ENCODE data around the gene WDR47. TPM values are rescaled to one million over a fixed set of nuclear protein-coding genes. Genes with fewer than 3 reads are reported as not detected.
"Not testable (repeated sequence)": the region's sequence is repeated elsewhere in the genome, so short reads cannot be mapped to it uniquely, and the experiment has no call there.

The WDR47 gene
- total RNA-seq, 2 experiments from 2014 or later: 16.2 to 18.7 TPM

- Mint-ChIP-seq H3K4me3 (no peak overlapping the region), H3K4me1 (ENCODE audit: low read depth) (no peaks in the 10 kb centered on the region), H3K9me3 (no peaks in the 10 kb centered on the region), H3K27ac (no peak overlapping the region), H3K36me3 (ENCODE audit: low read depth) (peaks cover 89% of the 10 kb centered on the region), H3K27me3 (no peaks in the 10 kb centered on the region)
- no peaks in the 10 kb centered on the region for H3K9me3 ChIP-seq (ENCODE audit: control insufficient read depth in 1 of 2, insufficient read depth in 1 of 2, low read length in 2 of 2)
- H3K27ac ChIP-seq (ENCODE audit: low read depth in 1 of 2, low read length in 2 of 2): no peak overlapping the region
- no peak overlapping the region for H3K4me3 ChIP-seq (ENCODE audit: low read length)
- intact Hi-C loops (cut with DNase I, micrococcal nuclease): no loop called here
- no peak for DNase-seq
- ATAC-seq (ENCODE audit: poor library complexity): no peak
- no peaks in the 10 kb centered on the region for H3K27me3 ChIP-seq (ENCODE audit: control insufficient read depth in 1 of 2, insufficient read depth in 2 of 2, low read length in 2 of 2)
- ChIA-PET CTCF (interaction anchor here (0.7 kb wide), 1 partner anchor 13 kb away, joined by 4 read pairs; no protein-coding TSS in a partner anchor), POLR2A (interaction anchor here (0.6 kb wide), 1 partner anchor 869 kb away, joined by 3 read pairs; no protein-coding TSS in a partner anchor)
- no peak for TF ChIP-seq CTCF (IDR thresholded peaks at IDR 0.05)
- H3K4me1 ChIP-seq (ENCODE audit: insufficient read depth, low read length): no peaks in the 10 kb centered on the region
- H3K36me3 ChIP-seq (ENCODE audit: insufficient read depth, low read length): peaks cover 83% of the 10 kb centered on the region
Measured at GRCh38 chr1:108936170-108936569, 105.7 kb downstream of the WDR47 start.

- intact Hi-C loops (cut with DNase I, micrococcal nuclease): no loop called here
- Mint-ChIP-seq H3K4me1 (ENCODE audit: low read depth) (no peaks in the 10 kb centered on the region), H3K9me3 (no peaks in the 10 kb centered on the region), H3K4me3 (no peak overlapping the region), H3K36me3 (ENCODE audit: low read depth) (peaks cover 91% of the 10 kb centered on the region), H3K27me3 (no peaks in the 10 kb centered on the region), H3K27ac (no peak overlapping the region)
- Histone ChIP-seq H3K4me1 (ENCODE audit: insufficient read depth, low read length) (no peaks in the 10 kb centered on the region), H3K4me3 (ENCODE audit: low read length) (no peak overlapping the region), H3K27me3 (ENCODE audit: control insufficient read depth in 1 of 2, insufficient read depth in 2 of 2, low read length in 2 of 2) (no peaks in the 10 kb centered on the region), H3K27ac (ENCODE audit: low read depth in 1 of 2, low read length in 2 of 2) (no peak overlapping the region), H3K36me3 (ENCODE audit: insufficient read depth, low read length) (peaks cover 84% of the 10 kb centered on the region), H3K9me3 (ENCODE audit: control insufficient read depth in 1 of 2, insufficient read depth in 1 of 2, low read length in 2 of 2) (no peaks in the 10 kb centered on the region)
- POLR2A ChIA-PET: no interaction called here
- ATAC-seq (ENCODE audit: poor library complexity) (no peak), DNase-seq (no peak)
- TF ChIP-seq CTCF (IDR thresholded peaks at IDR 0.05): no peak
- CTCF ChIA-PET: no interaction called here
Measured at GRCh38 chr1:108933944-108934343, 108.0 kb downstream of the WDR47 start.

- H3K27me3 ChIP-seq (ENCODE audit: control insufficient read depth in 1 of 2, insufficient read depth in 2 of 2, low read length in 2 of 2); H3K4me1 Mint-ChIP-seq (ENCODE audit: low read depth); ATAC-seq (ENCODE audit: poor library complexity); intact Hi-C loops (cut with DNase I, micrococcal nuclease); POLR2A ChIA-PET; H3K4me3 ChIP-seq (ENCODE audit: low read length); H3K4me1 ChIP-seq (ENCODE audit: insufficient read depth, low read length); H3K27ac ChIP-seq (ENCODE audit: low read depth in 1 of 2, low read length in 2 of 2); H3K27ac Mint-ChIP-seq; H3K4me3 Mint-ChIP-seq; H3K27me3 Mint-ChIP-seq; H3K9me3 ChIP-seq (ENCODE audit: control insufficient read depth in 1 of 2, insufficient read depth in 1 of 2, low read length in 2 of 2); H3K9me3 Mint-ChIP-seq; CTCF ChIA-PET; DNase-seq: not testable (repeated sequence)
- H3K36me3 ChIP-seq (ENCODE audit: insufficient read depth, low read length): peaks cover 53% of the 10 kb centered on the region
- H3K36me3 Mint-ChIP-seq (ENCODE audit: low read depth): peaks cover 49% of the 10 kb centered on the region
Measured at GRCh38 chr1:108927565-108927964, 114.3 kb downstream of the WDR47 start.

GRCh38 chr1:108925920-108926319 is 116.0 kb downstream of the WDR47 start:
- ATAC-seq (ENCODE audit: poor library complexity): no peak
- DNase-seq: no peak
- Histone ChIP-seq H3K9me3 (ENCODE audit: control insufficient read depth in 1 of 2, insufficient read depth in 1 of 2, low read length in 2 of 2) (no peaks in the 10 kb centered on the region), H3K4me1 (ENCODE audit: insufficient read depth, low read length) (no peaks in the 10 kb centered on the region), H3K27me3 (ENCODE audit: control insufficient read depth in 1 of 2, insufficient read depth in 2 of 2, low read length in 2 of 2) (no peaks in the 10 kb centered on the region), H3K4me3 (ENCODE audit: low read length) (no peak overlapping the region), H3K27ac (ENCODE audit: low read depth in 1 of 2, low read length in 2 of 2) (no peak overlapping the region), H3K36me3 (ENCODE audit: insufficient read depth, low read length) (peaks cover 38% of the 10 kb centered on the region)
- TF ChIP-seq CTCF (IDR thresholded peaks at IDR 0.05): no peak
- no peaks in the 10 kb centered on the region for H3K9me3 Mint-ChIP-seq
- intact Hi-C loops (cut with DNase I, micrococcal nuclease): no loop called here
- no peaks in the 10 kb centered on the region for H3K27me3 Mint-ChIP-seq
- CTCF ChIA-PET: no interaction called here
- H3K27ac Mint-ChIP-seq: no peak overlapping the region
- POLR2A ChIA-PET: no interaction called here
- H3K36me3 Mint-ChIP-seq (ENCODE audit: low read depth): peaks cover 32% of the 10 kb centered on the region
- no peaks in the 10 kb centered on the region for H3K4me1 Mint-ChIP-seq (ENCODE audit: low read depth)
- no peak overlapping the region for H3K4me3 Mint-ChIP-seq

All from CD4-positive, alpha-beta T cell (primary cell).